Gastrocnemius medialis (tissue), 4 donors: Measurements from ENCODE around the gene COL4A3. TPM values are rescaled to one million over a fixed set of nuclear protein-coding genes. Genes with fewer than 3 reads are reported as not detected.

ENCODE experiments used
- ATAC-seq, 2 donors: fragments of 150-250 bp; one replicate each; pipeline ENCODE4 v1.9.1; 2016
- DNase-seq, 2 donors: peaks; one replicate each; pipeline ENCODE4 v3.0.0-alpha.2; 2019
- H3K27ac ChIP-seq, 4 donors: fragments of 200-600 bp; sonication (generic); 1 replicate in 1 of 4; 2 replicates in 3 of 4; pipeline ENCODE4 v1.5.1; 2016 to 2018; ENCODE audit warnings: mild to moderate bottlenecking in 2 of 4, moderate library complexity in 1 of 4
- H3K27me3 ChIP-seq, 3 donors: fragments of 200-600 bp; sonication (generic) in 2 of 3; 1 replicate in 1 of 3; 2 replicates in 2 of 3; pipeline versions ENCODE4 v1.5.1 to v1.6.0; 2016 to 2019; ENCODE audit warnings: mild to moderate bottlenecking in 1 of 3, moderate library complexity in 1 of 3
- H3K36me3 ChIP-seq, 2 donors: fragments of 200-600 bp; sonication (generic) in 1 of 2; one replicate each; pipeline ENCODE4 v1.5.1; 2017 to 2018
- H3K4me1 ChIP-seq, 2 donors: fragments of 200-600 bp; sonication (generic) in 1 of 2; one replicate each; pipeline ENCODE4 v1.5.1; 2016 to 2017; ENCODE audit warnings: mild to moderate bottlenecking in 2 of 2
- H3K4me3 ChIP-seq, 4 donors: fragments of 200-600 bp; sonication (generic) in 3 of 4; 1 replicate in 1 of 4; 2 replicates in 3 of 4; pipeline ENCODE4 v1.5.1; 2016 to 2019; ENCODE audit warnings: mild to moderate bottlenecking in 2 of 4
- H3K9me3 ChIP-seq, 3 donors: fragments of 200-600 bp; sonication (generic) in 2 of 3; 1 replicate in 1 of 3; 2 replicates in 2 of 3; pipeline ENCODE4 v1.5.1; 2016 to 2019
- POLR2A ChIP-seq, 2 donors: fragments of 450-650 bp; IDR thresholded peaks; one replicate each; pipeline ENCODE4 v1.6.1; 2017; ENCODE audit warnings: antibody characterized with exemption in 2 of 2, mild to moderate bottlenecking in 2 of 2, moderate library complexity in 2 of 2
- in situ Hi-C, 4 donors: fragments of 200-750 bp; cut with MboI; loops; one replicate each; pipeline versions ENCODE4 v1.15.0 to v1.8.0; 2017; ENCODE audit warnings: low sequenced_read_pairs in 4 of 4
- intact Hi-C: fragments of 100-400 bp; cut with DNase I; formaldehyde crosslinking; loops from one replicate; pipeline ENCODE4 v1.15.1; 2023; ENCODE audit warnings: low total_unique reads
- total RNA-seq, 4 donors: library from RNA; depleted of rRNA; stranded (reverse); fragments of >200 nt; gene quantifications; one replicate each; pipeline versions ENCODE4 v1.1.0 to v1.2.3, GENCODE V29; 2016
- TF ChIP-seq, protein P1 (sequence below), 5 experiments: fragments of 450-650 bp in 3 of 5; fragments of 200-600 bp in 2 of 5; sonication (generic) in 2 of 5; IDR thresholded peaks in 4 of 5; conservative IDR thresholded peaks in 1 of 5; 1 replicate in 4 of 5; 2 replicates in 1 of 5; pipeline ENCODE4 v1.5.1; 2016 to 2019; ENCODE audit warnings: antibody characterized with exemption in 5 of 5, mild to moderate bottlenecking in 3 of 5, moderate library complexity in 3 of 5

The COL4A3 gene
- total RNA-seq, 4 donors from 2014 or later: 1.9 to 66.8 (median 3.8) TPM

DNA sequence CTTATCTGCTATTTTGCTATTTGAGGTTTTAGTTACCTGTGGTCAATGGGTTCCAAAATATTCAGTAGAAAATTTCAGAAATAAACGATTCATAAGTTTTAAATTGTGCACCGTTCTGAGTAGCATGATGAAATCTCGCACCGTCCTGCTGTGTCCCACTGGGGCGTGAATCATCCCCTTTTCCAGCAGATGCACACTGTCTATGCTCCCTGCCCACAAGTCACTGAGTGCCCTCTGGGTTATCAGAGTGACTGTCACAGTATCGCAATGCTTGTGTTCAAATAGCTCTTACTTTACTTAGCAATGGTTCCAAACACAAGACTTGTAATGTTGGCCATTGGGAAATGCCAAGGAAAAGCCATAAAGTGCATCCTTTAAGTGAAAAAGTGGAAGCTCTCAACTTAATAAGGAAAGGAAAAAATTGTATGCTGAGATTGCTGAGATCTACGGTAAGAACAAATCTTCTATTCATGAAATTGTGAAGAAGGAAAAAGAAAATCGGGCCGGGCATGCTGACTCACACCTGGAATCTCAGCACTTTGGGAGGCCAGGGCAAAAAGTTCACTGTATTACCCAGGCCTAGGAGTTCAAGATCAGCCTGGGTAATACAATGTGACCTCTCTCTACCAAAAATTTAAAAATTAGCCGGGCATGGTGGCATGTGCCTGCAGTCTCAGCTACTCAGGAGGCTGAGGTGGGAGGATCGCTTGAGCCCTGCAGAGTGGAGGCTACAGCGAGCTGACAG, 13.3 kb downstream of the COL4A3 start:
- no peak for DNase-seq
- H3K4me3 ChIP-seq: no peak overlapping the region
- H3K36me3 ChIP-seq: no peaks in the 10 kb centered on the region
- H3K9me3 ChIP-seq: no peaks in the 10 kb centered on the region
- in situ Hi-C loops (no loop called here), intact Hi-C loops (no loop called here)
- H3K27ac ChIP-seq: peak overlapping the region; percentile 75 to 91 (median 84)
- no peak for ATAC-seq
- peaks cover 31 to 55% of the 10 kb centered on the region in 2 donors for H3K4me1 ChIP-seq
- TF ChIP-seq POLR2A (IDR thresholded peaks at IDR 0.05): no peak
- TF ChIP-seq, protein P1, sequence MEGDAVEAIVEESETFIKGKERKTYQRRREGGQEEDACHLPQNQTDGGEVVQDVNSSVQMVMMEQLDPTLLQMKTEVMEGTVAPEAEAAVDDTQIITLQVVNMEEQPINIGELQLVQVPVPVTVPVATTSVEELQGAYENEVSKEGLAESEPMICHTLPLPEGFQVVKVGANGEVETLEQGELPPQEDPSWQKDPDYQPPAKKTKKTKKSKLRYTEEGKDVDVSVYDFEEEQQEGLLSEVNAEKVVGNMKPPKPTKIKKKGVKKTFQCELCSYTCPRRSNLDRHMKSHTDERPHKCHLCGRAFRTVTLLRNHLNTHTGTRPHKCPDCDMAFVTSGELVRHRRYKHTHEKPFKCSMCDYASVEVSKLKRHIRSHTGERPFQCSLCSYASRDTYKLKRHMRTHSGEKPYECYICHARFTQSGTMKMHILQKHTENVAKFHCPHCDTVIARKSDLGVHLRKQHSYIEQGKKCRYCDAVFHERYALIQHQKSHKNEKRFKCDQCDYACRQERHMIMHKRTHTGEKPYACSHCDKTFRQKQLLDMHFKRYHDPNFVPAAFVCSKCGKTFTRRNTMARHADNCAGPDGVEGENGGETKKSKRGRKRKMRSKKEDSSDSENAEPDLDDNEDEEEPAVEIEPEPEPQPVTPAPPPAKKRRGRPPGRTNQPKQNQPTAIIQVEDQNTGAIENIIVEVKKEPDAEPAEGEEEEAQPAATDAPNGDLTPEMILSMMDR (IDR thresholded peaks at IDR 0.05 in 4 of 5, conservative IDR thresholded peaks at IDR 0.05 in 1 of 5): no peak
- H3K27me3 ChIP-seq: no peaks in the 10 kb centered on the region

DNA sequence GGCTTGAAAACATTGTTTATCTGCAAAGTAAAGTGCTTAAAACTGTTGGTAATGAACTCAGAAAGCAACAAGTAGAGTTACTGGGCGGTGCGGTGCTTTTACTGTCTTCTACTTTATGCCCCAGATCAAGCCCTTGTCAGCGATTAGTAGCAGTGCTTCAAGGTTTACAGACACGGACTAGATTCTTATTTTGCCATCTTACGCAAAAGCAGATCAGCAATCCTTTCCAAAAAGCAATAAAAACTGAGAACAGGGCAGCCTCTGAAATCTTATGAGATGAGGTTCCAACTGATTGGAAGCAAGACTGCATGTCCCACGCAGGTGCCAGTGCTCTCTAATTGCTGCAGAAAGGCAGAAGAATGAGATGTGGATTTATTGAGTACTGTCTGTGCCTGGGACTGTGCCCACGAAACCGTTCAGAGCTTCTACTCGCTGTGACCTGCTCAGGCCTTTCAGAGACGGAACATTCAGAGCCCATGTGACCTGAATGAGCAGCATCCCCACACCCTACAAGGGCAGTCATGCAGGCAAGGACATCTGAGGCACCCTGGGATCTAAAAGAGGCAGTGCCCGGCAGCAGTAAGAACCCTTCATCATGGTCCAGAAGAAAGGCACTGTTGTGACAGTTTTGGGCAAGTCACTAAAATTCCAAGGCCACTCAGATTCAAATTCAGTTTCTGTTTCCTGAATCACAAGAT, 15.7 kb downstream of the COL4A3 start:
- Histone ChIP-seq H3K4me3 (peak overlapping the region; percentile 12 to 32 (median 14)), H3K36me3 (no peaks in the 10 kb centered on the region), H3K27me3 (no peaks in the 10 kb centered on the region), H3K4me1 (peaks cover 33 to 68% of the 10 kb centered on the region in 2 donors), H3K9me3 (no peaks in the 10 kb centered on the region), H3K27ac (peak overlapping the region; percentile 75 to 91 (median 84))
- DNase-seq (peak; percentile 89 to 90), ATAC-seq (peak; percentile 98 to 99)
- intact Hi-C loops: loop anchor here (1.0 kb wide), 1 partner anchor 8 kb away; no protein-coding TSS in a partner anchor
- in situ Hi-C loops: no loop called here
- TF ChIP-seq, protein P1 (IDR thresholded peaks at IDR 0.05 in 4 of 5, conservative IDR thresholded peaks at IDR 0.05 in 1 of 5): no peak

DNA sequence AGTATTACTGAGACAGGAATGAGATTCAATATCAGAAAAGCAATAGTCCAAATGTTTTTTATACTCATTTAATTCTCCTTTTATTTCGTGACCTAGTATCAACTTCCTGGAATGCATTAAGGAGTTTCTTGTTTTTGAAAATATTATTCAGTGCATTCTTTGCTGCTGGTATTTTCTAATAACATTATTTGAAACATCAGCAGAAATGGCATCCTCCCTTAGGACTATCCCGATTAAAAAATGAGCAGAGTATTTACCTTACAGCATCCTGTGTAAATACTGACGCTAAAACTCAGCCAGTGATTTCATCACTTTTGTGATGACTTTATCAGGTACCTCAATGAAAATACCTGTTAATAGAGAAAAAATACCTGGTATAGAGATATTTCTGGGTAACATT, 16.3 kb downstream of the COL4A3 start:
- intact Hi-C loops: loop anchor here (1.0 kb wide), 1 partner anchor 8 kb away; no protein-coding TSS in a partner anchor
- H3K9me3 ChIP-seq: no peaks in the 10 kb centered on the region
- H3K27ac ChIP-seq: peak overlapping the region; percentile 75 to 91 (median 84)
- TF ChIP-seq, protein P1 (IDR thresholded peaks at IDR 0.05 in 4 of 5, conservative IDR thresholded peaks at IDR 0.05 in 1 of 5): no peak
- DNase-seq (no peak), ATAC-seq (no peak)
- no peaks in the 10 kb centered on the region for H3K36me3 ChIP-seq
- H3K4me1 ChIP-seq: peaks cover 37 to 68% of the 10 kb centered on the region in 2 donors
- H3K27me3 ChIP-seq: no peaks in the 10 kb centered on the region
- in situ Hi-C loops: no loop called here
- H3K4me3 ChIP-seq: peak overlapping the region in 1 of 4 donors; percentile 7

DNA sequence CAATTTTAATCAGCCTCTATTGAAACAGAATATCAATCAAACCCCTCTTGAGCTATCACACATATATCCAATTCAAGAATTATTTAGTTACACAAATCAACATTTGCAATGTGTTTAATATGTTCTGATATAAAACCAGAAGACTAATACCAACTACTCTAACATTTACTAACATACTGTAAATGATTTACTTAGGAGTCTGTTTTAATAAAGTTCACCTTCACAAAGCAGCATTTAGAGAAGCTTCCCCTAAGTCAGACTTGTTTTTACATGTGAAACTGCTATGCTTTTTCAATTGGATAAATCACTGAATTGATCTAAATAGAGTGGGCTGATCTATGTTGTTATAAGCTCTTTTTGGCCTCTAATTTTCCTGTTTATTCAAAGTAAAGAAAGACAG, 18.3 kb downstream of the COL4A3 start:
- peaks cover 32 to 71% of the 10 kb centered on the region in 2 donors for H3K4me1 ChIP-seq
- no peaks in the 10 kb centered on the region for H3K36me3 ChIP-seq
- H3K27me3 ChIP-seq: no peaks in the 10 kb centered on the region
- no peak overlapping the region for H3K4me3 ChIP-seq
- in situ Hi-C loops: no loop called here
- intact Hi-C loops: no loop called here
- H3K27ac ChIP-seq: peak overlapping the region in 3 of 4 donors; percentile 79 to 91 (median 89)
- TF ChIP-seq, protein P1 (IDR thresholded peaks at IDR 0.05 in 4 of 5, conservative IDR thresholded peaks at IDR 0.05 in 1 of 5): no peak
- no peak for TF ChIP-seq POLR2A (IDR thresholded peaks at IDR 0.05)
- ATAC-seq (no peak), DNase-seq (no peak)
- H3K9me3 ChIP-seq: no peaks in the 10 kb centered on the region
